MM.1S (cell line): ENCODE measurements around the gene LITAFD.

Experiments
- DNase-seq: peaks from one replicate; pipeline ENCODE4 v3.0.0-alpha.2; 2015
- H2AFZ ChIP-seq: fragments of 300-600 bp; sonication (generic); 2 replicates; pipeline ENCODE4 v1.6.0; 2016; ENCODE audit warnings: antibody characterized with exemption, low read length
- H3F3A ChIP-seq: fragments of 300-600 bp; sonication (generic); 2 replicates; pipeline ENCODE4 v1.6.1; 2016; ENCODE audit warnings: mild to moderate bottlenecking, antibody characterized with exemption, low read length, moderate library complexity, mixed read lengths; ENCODE audit not compliant: insufficient read depth
- H3K27ac ChIP-seq: fragments of 300-600 bp; sonication (generic); 2 replicates; pipeline ENCODE4 v1.5.1; 2016; ENCODE audit warnings: mild to moderate bottlenecking, low read length
- H3K27me3 ChIP-seq: fragments of 300-600 bp; sonication (generic); replicated peaks from 2 replicates; pipeline ENCODE4 v1.6.0; 2016; ENCODE audit warnings: low read length; ENCODE audit not compliant: insufficient read depth
- H3K36me3 ChIP-seq: fragments of 300-600 bp; sonication (generic); replicated peaks from 2 replicates; pipeline ENCODE4 v1.6.1; 2016; ENCODE audit warnings: mild to moderate bottlenecking, low read length, mixed read lengths; ENCODE audit not compliant: insufficient read depth
- H3K4me1 ChIP-seq: fragments of 300-600 bp; sonication (generic); 2 replicates; pipeline ENCODE4 v1.6.1; 2016; ENCODE audit warnings: low read length, mixed read lengths
- H3K4me2 ChIP-seq: fragments of 300-600 bp; sonication (generic); 2 replicates; pipeline ENCODE4 v1.6.0; 2016; ENCODE audit warnings: low read depth, low read length
- H3K4me3 ChIP-seq: fragments of 300-600 bp; sonication (generic); 2 replicates; pipeline ENCODE4 v1.5.1; 2016; ENCODE audit warnings: low read length, mixed read lengths
- H3K79me2 ChIP-seq: fragments of 300-600 bp; sonication (generic); 2 replicates; pipeline ENCODE4 v1.6.1; 2016; ENCODE audit warnings: mixed run types, low read length, mixed read lengths
- H3K9ac ChIP-seq: fragments of 300-600 bp; sonication (generic); 2 replicates; pipeline ENCODE4 v1.6.1; 2016; ENCODE audit warnings: low read length, mixed read lengths
- H3K9me2 ChIP-seq: fragments of 300-600 bp; sonication (generic); replicated peaks from 2 replicates; pipeline ENCODE4 v1.6.1; 2016; ENCODE audit warnings: mild to moderate bottlenecking, low read length, mixed read lengths; ENCODE audit not compliant: insufficient read depth
- H3K9me3 ChIP-seq: fragments of 300-600 bp; sonication (generic); replicated peaks from 2 replicates; pipeline ENCODE4 v1.6.1; 2016; ENCODE audit warnings: mild to moderate bottlenecking, low read length, mixed read lengths; ENCODE audit not compliant: insufficient read depth
- H4K20me1 ChIP-seq: fragments of 300-600 bp; sonication (generic); 2 replicates; pipeline ENCODE4 v1.6.1; 2016; ENCODE audit warnings: mild to moderate bottlenecking, low read length, moderate library complexity, mixed read lengths; ENCODE audit not compliant: insufficient read depth
- CTCF ChIP-seq: fragments of 300-600 bp; sonication (generic); IDR thresholded peaks from 2 replicates; pipeline ENCODE4 v1.5.1; 2016; ENCODE audit warnings: antibody characterized with exemption, low read length, mixed read lengths
- EZH2 ChIP-seq: fragments of 300-600 bp; sonication (generic); optimal IDR thresholded peaks from 2 replicates; pipeline ENCODE3; 2017; ENCODE audit warnings: low read depth, mild to moderate bottlenecking, antibody characterized with exemption, low read length, mixed read lengths
- EZH2phosphoT487 ChIP-seq: fragments of 300-600 bp; sonication (generic); IDR thresholded peaks from 2 replicates; pipeline ENCODE4 v1.6.1; 2018; ENCODE audit warnings: antibody characterized with exemption, low read length

The LITAFD gene

GRCh38 chr16:8919089-8919933 lies 37.2 kb downstream of the LITAFD start:
- H3K79me2 ChIP-seq = peaks cover 100% of the 10 kb centered on the region
- no peaks in the 10 kb centered on the region for H3K9me2 ChIP-seq
- H3K4me1 ChIP-seq = 0 out of 2 replicates have a peak, but pooled peaks cover 2% of the 10 kb centered on the region
- no peak overlapping the region for H3K27ac ChIP-seq
- H3K4me2 ChIP-seq = no peak overlapping the region
- TF ChIP-seq EZH2 (no peak), CTCF (no peak), EZH2phosphoT487 (no peak)
- no peaks in the 10 kb centered on the region for H3K9me3 ChIP-seq
- no peak overlapping the region for H3K4me3 ChIP-seq
- peaks cover 23% of the 10 kb centered on the region for H4K20me1 ChIP-seq
- H3K9ac ChIP-seq = no peak overlapping the region
- H3K27me3 ChIP-seq = no peaks in the 10 kb centered on the region
- H3K36me3 ChIP-seq = peaks cover 40% of the 10 kb centered on the region
- H2AFZ ChIP-seq = no peak overlapping the region
- 0 out of 2 replicates have a peak, but pooled peaks cover 5% of the 10 kb centered on the region for H3F3A ChIP-seq
- no peak for DNase-seq

GRCh38 chr16:8919934-8920462 lies 37.8 kb downstream of the LITAFD start:
- Histone ChIP-seq H3K4me2 (no peak overlapping the region), H3K4me3 (no peak overlapping the region), H3K9me2 (no peaks in the 10 kb centered on the region), H3K9me3 (no peaks in the 10 kb centered on the region), H3F3A (0 out of 2 replicates have a peak, but pooled peaks cover 5% of the 10 kb centered on the region), H3K4me1 (0 out of 2 replicates have a peak, but pooled peaks cover 4% of the 10 kb centered on the region), H3K27me3 (no peaks in the 10 kb centered on the region), H2AFZ (no peak overlapping the region), H3K27ac (no peak overlapping the region), H3K36me3 (peaks cover 38% of the 10 kb centered on the region), H3K9ac (no peak overlapping the region), H4K20me1 (peaks cover 29% of the 10 kb centered on the region), H3K79me2 (peaks cover 100% of the 10 kb centered on the region)
- DNase-seq = no peak
- no peak for TF ChIP-seq EZH2phosphoT487
- no peak for TF ChIP-seq EZH2
- no peak for TF ChIP-seq CTCF

- Histone ChIP-seq H3K36me3 (peaks cover 34% of the 10 kb centered on the region), H2AFZ (no peak overlapping the region), H4K20me1 (peaks cover 37% of the 10 kb centered on the region), H3K9ac (no peak overlapping the region), H3K79me2 (peaks cover 100% of the 10 kb centered on the region), H3K9me3 (no peaks in the 10 kb centered on the region), H3K27me3 (no peaks in the 10 kb centered on the region), H3K9me2 (no peaks in the 10 kb centered on the region), H3F3A (0 out of 2 replicates have a peak, but pooled peaks cover 5% of the 10 kb centered on the region), H3K4me3 (no peak overlapping the region), H3K4me1 (0 out of 2 replicates have a peak, but pooled peaks cover 4% of the 10 kb centered on the region), H3K4me2 (no peak overlapping the region), H3K27ac (no peak overlapping the region)
- TF ChIP-seq EZH2 (no peak), CTCF (no peak), EZH2phosphoT487 (no peak)
- no peak for DNase-seq
These were observed 38.6 kb downstream of the LITAFD start for GRCh38 chr16:8920645-8921346.
